CD8-positive, alpha-beta memory T cell (primary cell): ENCODE data around the gene PCDHGB2. TPM values are rescaled to one million over a fixed set of nuclear protein-coding genes. Genes with fewer than 3 reads are reported as not detected.
A peak's percentile ranks its signal among the peaks of the same experiment; 100 is the strongest.
"Not testable (repeated sequence)": the region's sequence is repeated elsewhere in the genome, so short reads cannot be mapped to it uniquely, and the experiment has no call there.

Source experiments
- CTCF ChIA-PET: fragments of 350-600 bp; sonication (Branson Sonifier 250); formaldehyde crosslinking; loops from one replicate; lab custom pipeline; 2021; ENCODE audit warnings: antibody characterized with exemption; lab: Charles Lee
- POLR2A ChIA-PET: fragments of 350-600 bp; sonication (Branson Sonifier 250); formaldehyde crosslinking; loops from one replicate; lab custom pipeline; 2021; ENCODE audit warnings: antibody characterized with exemption; lab: Charles Lee
- DNase-seq, 5 donors: peaks; one replicate each; pipeline versions ENCODE4 v3.0.0 to v3.0.0-alpha.2; 2020 to 2022; ENCODE audit warnings: mixed read lengths in 1 of 5
- H3K27ac ChIP-seq: one replicate; pipeline ENCODE4 v1.7.0; 2013; ENCODE audit warnings: low read depth, mild to moderate bottlenecking, low read length, moderate library complexity
- H3K27me3 ChIP-seq: 2 replicates; pipeline ENCODE4 v1.7.0; 2013; ENCODE audit warnings: low read length, mild to moderate bottlenecking; ENCODE audit not compliant: insufficient read depth, poor library complexity, severe bottlenecking
- H3K36me3 ChIP-seq: 2 replicates; pipeline ENCODE4 v1.7.0; 2013; ENCODE audit warnings: mild to moderate bottlenecking, low read length, moderate library complexity; ENCODE audit not compliant: insufficient read depth
- H3K4me1 ChIP-seq: 2 replicates; pipeline ENCODE4 v1.7.0; 2013; ENCODE audit warnings: mild to moderate bottlenecking, low read length, moderate library complexity; ENCODE audit not compliant: insufficient read depth
- H3K4me3 ChIP-seq: 2 replicates; pipeline ENCODE4 v1.7.0; 2013; ENCODE audit warnings: mild to moderate bottlenecking, low read length
- H3K9me3 ChIP-seq: 2 replicates; pipeline ENCODE4 v1.7.0; 2013; ENCODE audit warnings: mild to moderate bottlenecking, low read length
- H3K27ac Mint-ChIP-seq, 8 donors: one replicate each; pipeline ENCODE4 v1.8.0; 2020 to 2021; ENCODE audit warnings: mixed read lengths in 8 of 8, mild to moderate bottlenecking in 6 of 8, inconsistent platforms in 3 of 8, moderate library complexity in 3 of 8
- H3K27me3 Mint-ChIP-seq, 2 donors: one replicate each; pipeline ENCODE4 v1.8.0; 2020 to 2021; ENCODE audit warnings: mixed read lengths in 2 of 2, mild to moderate bottlenecking in 1 of 2, moderate library complexity in 1 of 2
- H3K36me3 Mint-ChIP-seq, 3 donors: one replicate each; pipeline ENCODE4 v1.8.0; 2020 to 2021; ENCODE audit warnings: mixed read lengths in 3 of 3, inconsistent platforms in 1 of 3, mild to moderate bottlenecking in 1 of 3
- H3K4me1 Mint-ChIP-seq, 3 donors: one replicate each; pipeline ENCODE4 v1.8.0; 2020 to 2021; ENCODE audit warnings: mixed read lengths in 3 of 3, inconsistent platforms in 1 of 3, mild to moderate bottlenecking in 1 of 3
- H3K4me3 Mint-ChIP-seq, 7 donors: one replicate each; pipeline ENCODE4 v1.8.0; 2020 to 2021; ENCODE audit warnings: mixed read lengths in 7 of 7, mild to moderate bottlenecking in 6 of 7, moderate library complexity in 4 of 7, inconsistent platforms in 2 of 7
- H3K9me3 Mint-ChIP-seq, 5 donors: one replicate each; pipeline ENCODE4 v1.8.0; 2020 to 2022; ENCODE audit warnings: mixed read lengths in 5 of 5, mild to moderate bottlenecking in 3 of 5, moderate library complexity in 2 of 5, inconsistent platforms in 1 of 5
- polyA plus RNA-seq: library from polyadenylated mRNA; unstranded; fragments of 300-500 nt; fragmentation: Illumina TruSeq; gene quantifications from one replicate; pipeline ENCODE4 v1.2.3, GENCODE V29; 2021
- total RNA-seq, 2 experiments: library from RNA; stranded (reverse); gene quantifications; one replicate each; pipeline ENCODE4 v1.2.3, GENCODE V29; 2021

PCDHGB2 gene
- total and polyA plus RNA-seq, 3 experiments from 2014 or later = 0.09 to 0.40 (median 0.33) TPM

- Mint-ChIP-seq H3K9me3 (peaks cover 14 to 56% (median 53%) of the 10 kb centered on the region in 5 donors), H3K4me1 (no peaks in the 10 kb centered on the region), H3K36me3 (peaks cover 0 to 5% (median 3%) of the 10 kb centered on the region in 3 donors), H3K27ac (no peak overlapping the region), H3K27me3 (peaks cover 57 to 62% of the 10 kb centered on the region in 2 donors), H3K4me3 (peak overlapping the region in 1 of 7 donors; percentile 54)
- H3K27ac ChIP-seq = no peak overlapping the region
- H3K4me3 ChIP-seq = no peak overlapping the region
- no peak for DNase-seq
- H3K4me1 ChIP-seq = no peaks in the 10 kb centered on the region
- no peaks in the 10 kb centered on the region for H3K9me3 ChIP-seq
- ChIA-PET POLR2A (no interaction called here), CTCF (no interaction called here)
- H3K27me3 ChIP-seq = peaks cover 18% of the 10 kb centered on the region
- no peaks in the 10 kb centered on the region for H3K36me3 ChIP-seq
These were observed 39.9 kb downstream of the PCDHGB2 start for GRCh38 chr5:141399555-141400258.

GRCh38 chr5:141402553-141403243 is 42.9 kb downstream of the PCDHGB2 start, which contains the start of gene PCDHGA9:
Gene PCDHGA9, plus strand, starts transcription at chr5:141402778. Its CDS starts 175 bp downstream, at chr5:141402953.
- CTCF ChIA-PET = interaction anchor here (1.0 kb wide), 1 partner anchor 10 kb away, joined by 3 read pairs; the partner anchor contains the start of gene PCDHGA10
- H3K27ac ChIP-seq = no peak within 1 kb of the TSS
- no peaks in the 10 kb centered on the region for H3K4me1 Mint-ChIP-seq
- peaks cover 17 to 59% (median 46%) of the 10 kb centered on the region in 5 donors for H3K9me3 Mint-ChIP-seq
- no peaks in the 10 kb centered on the region for H3K36me3 ChIP-seq
- peak within 1 kb of the TSS; percentile 13 for H3K4me3 ChIP-seq
- H3K27ac Mint-ChIP-seq = no peak within 1 kb of the TSS
- peak within 1 kb of the TSS in 5 of 7 donors; percentile 50 to 82 (median 60) for H3K4me3 Mint-ChIP-seq
- POLR2A ChIA-PET = no interaction called here
- DNase-seq = no peak
- peaks cover 25% of the 10 kb centered on the region for H3K27me3 ChIP-seq
- H3K9me3 ChIP-seq = no peaks in the 10 kb centered on the region
- no peaks in the 10 kb centered on the region for H3K4me1 ChIP-seq
- H3K27me3 Mint-ChIP-seq = peaks cover 60 to 72% of the 10 kb centered on the region in 2 donors
- peaks cover 0 to 9% (median 3%) of the 10 kb centered on the region in 3 donors for H3K36me3 Mint-ChIP-seq

- POLR2A ChIA-PET = no interaction called here
- peaks cover 64 to 77% of the 10 kb centered on the region in 2 donors for H3K27me3 Mint-ChIP-seq
- H3K4me1 Mint-ChIP-seq = peaks cover 0 to 2% (median 0%) of the 10 kb centered on the region in 3 donors
- no peaks in the 10 kb centered on the region for H3K9me3 ChIP-seq
- no peak overlapping the region for H3K4me3 Mint-ChIP-seq
- H3K4me1 ChIP-seq = no peaks in the 10 kb centered on the region
- peaks cover 17 to 64% (median 49%) of the 10 kb centered on the region in 5 donors for H3K9me3 Mint-ChIP-seq
- peaks cover 0 to 12% (median 3%) of the 10 kb centered on the region in 3 donors for H3K36me3 Mint-ChIP-seq
- H3K27ac Mint-ChIP-seq = no peak overlapping the region
- CTCF ChIA-PET = interaction anchor here (1.0 kb wide), 1 partner anchor 9 kb away, joined by 3 read pairs; the partner anchor contains the start of gene PCDHGA10
- H3K4me3 ChIP-seq = no peak overlapping the region
- no peak overlapping the region for H3K27ac ChIP-seq
- no peaks in the 10 kb centered on the region for H3K36me3 ChIP-seq
- peaks cover 25% of the 10 kb centered on the region for H3K27me3 ChIP-seq
- DNase-seq = no peak
These were observed 43.6 kb downstream of the PCDHGB2 start for GRCh38 chr5:141403387-141403786.

GRCh38 chr5:141407790-141408505 is 48.2 kb downstream of the PCDHGB2 start, which contains the start of gene PCDHGB6:
Gene PCDHGB6, plus strand, starts transcription at chr5:141408021. Its CDS starts 182 bp downstream, at chr5:141408203.
- Mint-ChIP-seq H3K36me3 (peaks cover 0 to 12% (median 1%) of the 10 kb centered on the region in 3 donors), H3K9me3 (peaks cover 20 to 62% (median 48%) of the 10 kb centered on the region in 5 donors), H3K27me3 (peaks cover 71 to 77% of the 10 kb centered on the region in 2 donors), H3K4me3 (peak within 1 kb of the TSS in 3 of 7 donors; percentile 25 to 44 (median 26)), H3K27ac (peak within 1 kb of the TSS in 2 of 8 donors; percentile 26 to 93)
- peak in 1 of 5 donors; percentile 13 for DNase-seq
- H3K36me3 ChIP-seq, H3K4me1 Mint-ChIP-seq, H3K27ac ChIP-seq, POLR2A ChIA-PET, H3K9me3 ChIP-seq, H3K4me3 ChIP-seq, H3K4me1 ChIP-seq: not testable (repeated sequence)
- H3K27me3 ChIP-seq = peaks cover 41% of the 10 kb centered on the region
- CTCF ChIA-PET = interaction anchor here (0.8 to 1.5 kb wide), 3 partner anchors 9 to 159 kb away, joined by 3 to 4 read pairs (median 3); partner anchors contain the start of gene PCDHGB7

- Histone ChIP-seq H3K4me3 (no peak overlapping the region), H3K27me3 (peaks cover 54% of the 10 kb centered on the region), H3K36me3 (no peaks in the 10 kb centered on the region), H3K27ac (no peak overlapping the region), H3K9me3 (no peaks in the 10 kb centered on the region), H3K4me1 (peaks cover 7% of the 10 kb centered on the region)
- DNase-seq = no peak
- peaks cover 23 to 61% (median 56%) of the 10 kb centered on the region in 5 donors for H3K9me3 Mint-ChIP-seq
- peaks cover 72 to 79% of the 10 kb centered on the region in 2 donors for H3K27me3 Mint-ChIP-seq
- ChIA-PET CTCF (no interaction called here), POLR2A (no interaction called here)
- peak overlapping the region in 1 of 8 donors; percentile 83 for H3K27ac Mint-ChIP-seq
- peaks cover 0 to 17% (median 4%) of the 10 kb centered on the region in 3 donors for H3K36me3 Mint-ChIP-seq
- H3K4me3 Mint-ChIP-seq = no peak overlapping the region
- peaks cover 16 to 20% (median 17%) of the 10 kb centered on the region in 3 donors for H3K4me1 Mint-ChIP-seq
These were observed 50.0 kb downstream of the PCDHGB2 start for GRCh38 chr5:141409598-141410306.

GRCh38 chr5:141411575-141411974 is 51.8 kb downstream of the PCDHGB2 start:
- DNase-seq = no peak
- H3K36me3 Mint-ChIP-seq = peaks cover 0 to 16% (median 4%) of the 10 kb centered on the region in 3 donors
- H3K4me3 Mint-ChIP-seq = no peak overlapping the region
- CTCF ChIA-PET = no interaction called here
- H3K4me1 Mint-ChIP-seq = peaks cover 17 to 26% (median 18%) of the 10 kb centered on the region in 3 donors
- Histone ChIP-seq H3K4me3 (no peak overlapping the region), H3K36me3 (no peaks in the 10 kb centered on the region), H3K9me3 (no peaks in the 10 kb centered on the region), H3K4me1 (peaks cover 7% of the 10 kb centered on the region), H3K27ac (no peak overlapping the region), H3K27me3 (peaks cover 57% of the 10 kb centered on the region)
- H3K27ac Mint-ChIP-seq = no peak overlapping the region
- POLR2A ChIA-PET = no interaction called here
- H3K9me3 Mint-ChIP-seq = peaks cover 16 to 58% (median 55%) of the 10 kb centered on the region in 5 donors
- H3K27me3 Mint-ChIP-seq = peaks cover 67 to 76% of the 10 kb centered on the region in 2 donors
